Peyer's patch (tissue), 4 donors: ENCODE data around the gene PRKAB2.

Experiments
- POLR2A ChIP-seq, 2 donors: fragments of 450-650 bp; IDR thresholded peaks; one replicate each; pipeline ENCODE4 v1.5.1; 2017; ENCODE audit warnings: antibody characterized with exemption in 2 of 2, mild to moderate bottlenecking in 2 of 2, moderate library complexity in 2 of 2
- TF ChIP-seq, protein P1 (sequence below), 6 experiments: fragments of 450-650 bp in 4 of 6; fragments of 200-600 bp in 2 of 6; sonication (generic) in 1 of 6; IDR thresholded peaks; one replicate each; pipeline ENCODE4 v1.5.1; 2017 to 2019; ENCODE audit warnings: antibody characterized with exemption in 6 of 6, mild to moderate bottlenecking in 3 of 6, moderate library complexity in 1 of 6

GRCh38 chr1:147217141-147217540, 44.9 kb upstream of the PRKAB2 start:
- TF ChIP-seq, protein P1, sequence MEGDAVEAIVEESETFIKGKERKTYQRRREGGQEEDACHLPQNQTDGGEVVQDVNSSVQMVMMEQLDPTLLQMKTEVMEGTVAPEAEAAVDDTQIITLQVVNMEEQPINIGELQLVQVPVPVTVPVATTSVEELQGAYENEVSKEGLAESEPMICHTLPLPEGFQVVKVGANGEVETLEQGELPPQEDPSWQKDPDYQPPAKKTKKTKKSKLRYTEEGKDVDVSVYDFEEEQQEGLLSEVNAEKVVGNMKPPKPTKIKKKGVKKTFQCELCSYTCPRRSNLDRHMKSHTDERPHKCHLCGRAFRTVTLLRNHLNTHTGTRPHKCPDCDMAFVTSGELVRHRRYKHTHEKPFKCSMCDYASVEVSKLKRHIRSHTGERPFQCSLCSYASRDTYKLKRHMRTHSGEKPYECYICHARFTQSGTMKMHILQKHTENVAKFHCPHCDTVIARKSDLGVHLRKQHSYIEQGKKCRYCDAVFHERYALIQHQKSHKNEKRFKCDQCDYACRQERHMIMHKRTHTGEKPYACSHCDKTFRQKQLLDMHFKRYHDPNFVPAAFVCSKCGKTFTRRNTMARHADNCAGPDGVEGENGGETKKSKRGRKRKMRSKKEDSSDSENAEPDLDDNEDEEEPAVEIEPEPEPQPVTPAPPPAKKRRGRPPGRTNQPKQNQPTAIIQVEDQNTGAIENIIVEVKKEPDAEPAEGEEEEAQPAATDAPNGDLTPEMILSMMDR (IDR thresholded peaks at IDR 0.05) = no peak
- no peak for TF ChIP-seq POLR2A (IDR thresholded peaks at IDR 0.05)
